GM12878 (cell line): Measurements from ENCODE around the gene SNURF.

Source experiments
- BHLHE40 ChIP-seq, 2 experiments: fragments of 450-650 bp in 1 of 2; IDR thresholded peaks; 2 replicates each; pipeline ENCODE4 v1.6.1; 2011 to 2017; ENCODE audit warnings: low read depth in 2 of 2, borderline replicate concordance in 1 of 2, improper control_type of control experiment in 1 of 2, low read length in 1 of 2, mild to moderate bottlenecking in 1 of 2
- BRCA1 ChIP-seq: IDR thresholded peaks from 2 replicates; pipeline ENCODE4 v1.6.1; 2011; ENCODE audit warnings: low read depth, low read length, improper control_type of control experiment
- CHD2 ChIP-seq: IDR thresholded peaks from 2 replicates; pipeline ENCODE4 v1.6.1; 2011; ENCODE audit warnings: low read depth, low read length, improper control_type of control experiment, borderline replicate concordance
- ESRRA ChIP-seq: IDR thresholded peaks from 2 replicates; pipeline ENCODE4 v1.6.1; 2012; ENCODE audit warnings: mild to moderate bottlenecking, low read length, improper control_type of control experiment
- POLR2A ChIP-seq: IDR thresholded peaks from 2 replicates; pipeline ENCODE4 v1.6.1; 2011; ENCODE audit warnings: low read depth, mild to moderate bottlenecking, low read length
- RAD21 ChIP-seq: IDR thresholded peaks from 2 replicates; pipeline ENCODE4 v1.6.1; 2011; ENCODE audit warnings: mild to moderate bottlenecking, low read depth, low read length, moderate library complexity; ENCODE audit not compliant: insufficient read depth
- RELA ChIP-seq: fragments of 450-650 bp; IDR thresholded peaks from 2 replicates; pipeline ENCODE4 v1.8.0; 2014; ENCODE audit warnings: borderline replicate concordance; ENCODE audit not compliant: partially characterized antibody
- SP1 ChIP-seq: IDR thresholded peaks from one replicate; pipeline ENCODE4 v1.6.1; 2011; ENCODE audit warnings: low read depth, low read length
- ZNF274 ChIP-seq: IDR thresholded peaks from one replicate; pipeline ENCODE4 v1.8.0; 2011; ENCODE audit not compliant: insufficient read length, insufficient read depth
- TF ChIP-seq, protein P1 (sequence below), 3 experiments: IDR thresholded peaks in 2 of 3; conservative IDR thresholded peaks in 1 of 3; 2 replicates each; pipeline ENCODE4 v1.5.1; 2011; ENCODE audit warnings: low read depth in 3 of 3, low read length in 3 of 3, mild to moderate bottlenecking in 3 of 3, control low read depth in 2 of 3, moderate library complexity in 2 of 3, inconsistent platforms in 1 of 3, mixed read lengths in 1 of 3; ENCODE audit not compliant: control insufficient read depth in 2 of 3, insufficient read depth in 1 of 3; ENCODE audit errors: extremely low read depth in 1 of 3
- TF ChIP-seq, protein P2 (sequence below): IDR thresholded peaks from 2 replicates; pipeline ENCODE4 v1.6.1; 2012; ENCODE audit warnings: mild to moderate bottlenecking, low read depth, low read length
- TF ChIP-seq, protein P3 (sequence below): fragments of 450-650 bp; IDR thresholded peaks from 2 replicates; pipeline ENCODE4 v1.6.1; 2016; ENCODE audit warnings: mild to moderate bottlenecking

DNA sequence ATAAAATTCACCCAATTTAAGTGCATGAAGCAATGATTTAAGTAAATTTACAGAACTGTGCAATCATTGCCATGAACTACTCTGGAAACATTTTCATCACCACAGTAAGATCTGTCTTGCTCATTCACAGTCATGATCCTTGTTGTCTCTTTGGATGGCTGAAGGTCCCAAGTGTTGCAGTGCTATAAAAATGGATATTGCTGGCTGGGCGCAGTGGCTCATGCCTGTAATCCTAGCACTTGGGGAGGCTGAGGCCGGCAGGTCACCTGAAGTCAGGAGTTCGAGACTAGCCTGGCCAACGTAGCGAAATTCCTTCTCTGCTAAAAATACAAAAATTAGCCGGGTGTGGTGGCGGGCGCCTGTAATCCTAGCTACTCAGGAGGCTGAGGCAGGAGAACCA is 17.0 kb downstream of the SNURF start:
- TF ChIP-seq, protein P1, sequence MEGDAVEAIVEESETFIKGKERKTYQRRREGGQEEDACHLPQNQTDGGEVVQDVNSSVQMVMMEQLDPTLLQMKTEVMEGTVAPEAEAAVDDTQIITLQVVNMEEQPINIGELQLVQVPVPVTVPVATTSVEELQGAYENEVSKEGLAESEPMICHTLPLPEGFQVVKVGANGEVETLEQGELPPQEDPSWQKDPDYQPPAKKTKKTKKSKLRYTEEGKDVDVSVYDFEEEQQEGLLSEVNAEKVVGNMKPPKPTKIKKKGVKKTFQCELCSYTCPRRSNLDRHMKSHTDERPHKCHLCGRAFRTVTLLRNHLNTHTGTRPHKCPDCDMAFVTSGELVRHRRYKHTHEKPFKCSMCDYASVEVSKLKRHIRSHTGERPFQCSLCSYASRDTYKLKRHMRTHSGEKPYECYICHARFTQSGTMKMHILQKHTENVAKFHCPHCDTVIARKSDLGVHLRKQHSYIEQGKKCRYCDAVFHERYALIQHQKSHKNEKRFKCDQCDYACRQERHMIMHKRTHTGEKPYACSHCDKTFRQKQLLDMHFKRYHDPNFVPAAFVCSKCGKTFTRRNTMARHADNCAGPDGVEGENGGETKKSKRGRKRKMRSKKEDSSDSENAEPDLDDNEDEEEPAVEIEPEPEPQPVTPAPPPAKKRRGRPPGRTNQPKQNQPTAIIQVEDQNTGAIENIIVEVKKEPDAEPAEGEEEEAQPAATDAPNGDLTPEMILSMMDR (IDR thresholded peaks at IDR 0.05 in 2 of 3, conservative IDR thresholded peaks at IDR 0.05 in 1 of 3; ENCODE audit: control insufficient read depth in 2 of 3, extremely low read depth in 1 of 3, insufficient read depth in 1 of 3, low read depth in 3 of 3, low read length in 3 of 3), result no peak
- TF ChIP-seq POLR2A, result no peak
- TF ChIP-seq, protein P2, sequence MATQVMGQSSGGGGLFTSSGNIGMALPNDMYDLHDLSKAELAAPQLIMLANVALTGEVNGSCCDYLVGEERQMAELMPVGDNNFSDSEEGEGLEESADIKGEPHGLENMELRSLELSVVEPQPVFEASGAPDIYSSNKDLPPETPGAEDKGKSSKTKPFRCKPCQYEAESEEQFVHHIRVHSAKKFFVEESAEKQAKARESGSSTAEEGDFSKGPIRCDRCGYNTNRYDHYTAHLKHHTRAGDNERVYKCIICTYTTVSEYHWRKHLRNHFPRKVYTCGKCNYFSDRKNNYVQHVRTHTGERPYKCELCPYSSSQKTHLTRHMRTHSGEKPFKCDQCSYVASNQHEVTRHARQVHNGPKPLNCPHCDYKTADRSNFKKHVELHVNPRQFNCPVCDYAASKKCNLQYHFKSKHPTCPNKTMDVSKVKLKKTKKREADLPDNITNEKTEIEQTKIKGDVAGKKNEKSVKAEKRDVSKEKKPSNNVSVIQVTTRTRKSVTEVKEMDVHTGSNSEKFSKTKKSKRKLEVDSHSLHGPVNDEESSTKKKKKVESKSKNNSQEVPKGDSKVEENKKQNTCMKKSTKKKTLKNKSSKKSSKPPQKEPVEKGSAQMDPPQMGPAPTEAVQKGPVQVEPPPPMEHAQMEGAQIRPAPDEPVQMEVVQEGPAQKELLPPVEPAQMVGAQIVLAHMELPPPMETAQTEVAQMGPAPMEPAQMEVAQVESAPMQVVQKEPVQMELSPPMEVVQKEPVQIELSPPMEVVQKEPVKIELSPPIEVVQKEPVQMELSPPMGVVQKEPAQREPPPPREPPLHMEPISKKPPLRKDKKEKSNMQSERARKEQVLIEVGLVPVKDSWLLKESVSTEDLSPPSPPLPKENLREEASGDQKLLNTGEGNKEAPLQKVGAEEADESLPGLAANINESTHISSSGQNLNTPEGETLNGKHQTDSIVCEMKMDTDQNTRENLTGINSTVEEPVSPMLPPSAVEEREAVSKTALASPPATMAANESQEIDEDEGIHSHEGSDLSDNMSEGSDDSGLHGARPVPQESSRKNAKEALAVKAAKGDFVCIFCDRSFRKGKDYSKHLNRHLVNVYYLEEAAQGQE, result no peak
- no peak for TF ChIP-seq BHLHE40 (IDR thresholded peaks at IDR 0.05; ENCODE audit: borderline replicate concordance in 1 of 2, low read depth in 2 of 2, low read length in 1 of 2)
- no peak for TF ChIP-seq CHD2
- TF ChIP-seq, protein P3, sequence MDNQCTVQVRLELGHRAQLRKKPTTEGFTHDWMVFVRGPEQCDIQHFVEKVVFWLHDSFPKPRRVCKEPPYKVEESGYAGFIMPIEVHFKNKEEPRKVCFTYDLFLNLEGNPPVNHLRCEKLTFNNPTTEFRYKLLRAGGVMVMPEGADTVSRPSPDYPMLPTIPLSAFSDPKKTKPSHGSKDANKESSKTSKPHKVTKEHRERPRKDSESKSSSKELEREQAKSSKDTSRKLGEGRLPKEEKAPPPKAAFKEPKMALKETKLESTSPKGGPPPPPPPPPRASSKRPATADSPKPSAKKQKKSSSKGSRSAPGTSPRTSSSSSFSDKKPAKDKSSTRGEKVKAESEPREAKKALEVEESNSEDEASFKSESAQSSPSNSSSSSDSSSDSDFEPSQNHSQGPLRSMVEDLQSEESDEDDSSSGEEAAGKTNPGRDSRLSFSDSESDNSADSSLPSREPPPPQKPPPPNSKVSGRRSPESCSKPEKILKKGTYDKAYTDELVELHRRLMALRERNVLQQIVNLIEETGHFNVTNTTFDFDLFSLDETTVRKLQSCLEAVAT, result no peak
- no peak for TF ChIP-seq RAD21
- no peak for TF ChIP-seq SP1
- TF ChIP-seq ZNF274, result no peak
- TF ChIP-seq ESRRA, result no peak
- no peak for TF ChIP-seq BRCA1
- TF ChIP-seq RELA, result no peak
